Measurements from ENCODE around the gene OSBPL10. TPM values are rescaled to one million over a fixed set of nuclear protein-coding genes. Genes with fewer than 3 reads are reported as not detected.
A peak's percentile ranks its signal among the peaks of the same experiment; 100 is the strongest.
"Not testable (repeated sequence)": the region's sequence is repeated elsewhere in the genome, so short reads cannot be mapped to it uniquely, and the experiment has no call there.

The OSBPL10 gene
- polyA plus RNA-seq, 1 donor, result 10.9 TPM

GRCh38 chr3:31885235-31885634 is 95.8 kb downstream of the OSBPL10 start:
- DNase-seq, result no peak

DNA sequence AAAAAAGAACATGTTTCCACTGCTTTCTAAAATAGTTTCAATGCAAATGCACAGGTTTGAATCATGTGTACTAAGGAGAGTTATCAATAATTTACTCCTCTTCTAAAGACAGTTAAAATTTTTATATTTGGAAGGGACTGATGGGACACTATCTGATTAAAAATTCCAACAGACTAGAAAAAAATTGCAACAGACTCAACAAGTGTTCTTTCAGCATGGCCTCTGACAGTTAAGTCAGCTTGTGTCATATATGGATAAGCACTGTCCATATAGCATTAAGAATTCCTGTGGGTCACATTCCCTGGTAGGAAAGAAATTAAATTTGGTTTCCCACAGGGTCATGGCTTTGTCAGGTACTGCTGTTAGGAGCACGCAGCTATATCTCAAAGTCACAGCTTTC is 96.8 kb downstream of the OSBPL10 start:
- no peak for DNase-seq

- DNase-seq, result no peak
Observed at GRCh38 chr3:31882895-31883294, 98.2 kb downstream of the OSBPL10 start.

DNA sequence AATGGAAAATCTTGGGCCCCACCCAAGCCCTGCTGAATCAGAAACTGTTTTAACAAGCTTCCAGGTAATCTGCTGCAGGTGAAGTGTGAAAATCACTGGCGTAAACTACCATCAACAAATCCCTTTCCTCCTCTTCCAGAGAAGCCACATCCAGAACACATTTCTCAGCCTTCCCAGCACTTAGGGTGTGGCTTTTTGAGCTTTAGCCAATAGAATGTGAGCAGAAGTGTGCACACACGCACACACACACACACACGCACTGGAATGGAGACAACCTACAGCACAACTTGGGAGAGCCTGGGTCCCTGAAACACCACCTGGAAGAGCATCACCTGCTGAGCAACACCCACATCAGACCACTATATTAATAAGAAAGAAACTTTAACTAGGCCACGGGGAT is 98.6 kb downstream of the OSBPL10 start:
- DNase-seq, result no peak

- no peak for DNase-seq
Observed at GRCh38 chr3:31880482-31881078, 100.5 kb downstream of the OSBPL10 start.

DNA sequence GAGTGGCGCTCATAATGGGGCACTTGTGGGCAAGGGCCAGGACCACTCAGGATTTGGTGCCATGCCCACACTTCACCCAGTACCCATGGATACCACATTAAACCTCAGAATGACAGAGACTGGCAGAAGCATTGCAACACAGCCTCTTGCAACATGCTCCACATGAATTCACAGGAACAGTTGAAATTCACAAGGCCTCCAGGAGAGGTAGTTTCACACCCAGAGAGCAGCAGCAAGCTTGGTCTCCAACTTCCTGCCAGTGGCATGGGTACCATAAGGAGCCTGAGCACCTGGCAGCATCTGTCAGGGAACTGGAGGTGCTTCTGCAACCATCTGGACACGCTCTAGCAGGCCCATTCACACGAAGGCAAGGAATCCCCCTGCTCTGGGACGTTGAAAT is 101.0 kb downstream of the OSBPL10 start:
- no peak for DNase-seq

DNA sequence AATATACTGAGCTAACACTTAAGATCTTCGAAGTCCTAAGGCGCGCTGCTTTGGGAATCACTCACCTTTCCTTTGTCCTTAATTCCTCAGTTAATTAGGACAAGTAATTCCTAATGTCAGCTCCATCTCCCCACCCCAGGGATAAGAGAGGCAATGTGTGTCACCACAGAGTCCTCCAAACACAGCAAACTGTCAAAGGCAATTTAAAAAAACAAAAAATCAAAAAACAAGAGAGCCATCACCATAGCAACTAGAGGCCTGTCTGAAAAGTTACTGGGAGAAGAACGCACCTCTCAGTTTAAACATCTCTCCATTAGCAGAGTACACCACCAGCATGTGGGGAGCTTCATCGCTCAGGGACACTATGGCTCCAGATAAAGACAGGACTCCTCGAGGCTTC is 101.7 kb downstream of the OSBPL10 start:
- DNase-seq, result no peak

DNA sequence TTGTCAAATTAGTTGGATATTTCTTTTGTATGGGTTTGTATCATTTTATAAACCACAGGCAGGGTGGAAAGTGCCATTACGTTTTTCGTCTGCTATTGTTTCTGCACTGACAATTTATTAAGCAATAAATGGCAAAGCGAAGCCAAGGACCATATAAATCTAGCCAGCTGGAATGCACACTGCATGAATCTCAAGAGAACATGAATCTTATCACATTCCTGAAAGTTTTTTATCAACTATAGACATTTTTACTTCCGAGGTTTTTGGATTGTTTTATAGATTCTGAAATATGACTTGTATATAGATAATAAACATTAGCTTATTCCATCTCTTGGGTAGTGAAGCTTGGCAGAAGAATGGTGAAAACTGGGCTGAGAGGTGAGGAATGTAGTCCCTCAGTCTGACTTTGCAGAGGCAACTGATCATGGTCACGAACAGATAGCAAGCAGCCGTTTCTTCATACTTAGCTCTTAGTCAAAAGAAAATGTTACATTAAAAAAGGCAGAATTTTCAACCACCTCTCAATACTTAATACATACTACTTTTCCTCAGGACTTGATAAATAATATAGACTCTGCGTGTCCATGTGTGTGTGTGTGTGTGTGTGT is 102.7 kb downstream of the OSBPL10 start:
- DNase-seq, result no peak

DNA sequence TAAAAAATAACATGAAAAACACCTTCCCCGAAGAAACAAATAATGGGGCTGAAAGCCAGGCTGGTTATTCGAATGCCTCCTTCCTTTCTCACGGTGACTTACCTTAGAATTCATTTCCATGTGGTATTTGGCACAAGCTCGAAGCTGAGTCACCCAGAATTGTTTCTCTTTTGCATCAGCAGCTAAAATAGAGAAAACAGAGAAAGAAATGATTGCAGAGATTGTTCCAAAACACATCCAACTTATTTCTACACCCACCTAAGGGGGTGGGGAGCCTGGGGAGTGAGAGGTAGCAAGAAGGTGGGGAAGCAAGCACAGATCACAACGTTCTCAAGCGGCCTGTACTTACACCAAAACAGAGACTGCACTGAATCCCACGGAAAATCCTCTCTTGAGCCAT is 104.7 kb downstream of the OSBPL10 start:
- no peak for DNase-seq

GRCh38 chr3:31875437-31875836 is 105.6 kb downstream of the OSBPL10 start:
- no peak for DNase-seq

DNA sequence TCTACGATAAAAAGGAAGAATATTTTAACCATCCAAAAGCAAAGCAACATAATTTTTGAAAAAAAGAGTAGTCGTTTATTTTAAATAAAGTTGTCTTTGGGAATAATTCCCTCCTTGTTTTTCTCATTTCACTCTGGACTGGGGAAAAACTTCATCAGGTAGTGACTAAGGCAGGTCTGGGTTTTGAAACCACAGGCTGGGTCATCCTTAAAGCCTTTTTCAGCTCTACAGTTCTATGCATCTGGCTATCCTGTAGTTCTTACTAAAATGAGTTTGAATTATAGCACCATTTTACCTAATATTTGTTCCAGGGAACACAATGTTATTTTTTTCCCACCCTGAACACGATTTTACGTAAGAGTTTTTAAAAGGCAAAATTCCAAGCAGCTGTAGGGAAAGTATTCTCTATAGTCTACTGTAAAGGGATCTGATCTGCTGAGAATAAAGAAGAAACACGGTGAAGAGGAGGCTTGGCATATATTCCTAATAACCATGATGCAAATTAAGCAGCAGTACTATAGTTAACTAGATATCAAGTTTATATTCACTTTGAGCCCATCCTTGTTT is 107.7 kb downstream of the OSBPL10 start:
- peak; percentile 42 for DNase-seq

- no peak for DNase-seq
Observed at GRCh38 chr3:31871939-31872507, 109.0 kb downstream of the OSBPL10 start.

DNA sequence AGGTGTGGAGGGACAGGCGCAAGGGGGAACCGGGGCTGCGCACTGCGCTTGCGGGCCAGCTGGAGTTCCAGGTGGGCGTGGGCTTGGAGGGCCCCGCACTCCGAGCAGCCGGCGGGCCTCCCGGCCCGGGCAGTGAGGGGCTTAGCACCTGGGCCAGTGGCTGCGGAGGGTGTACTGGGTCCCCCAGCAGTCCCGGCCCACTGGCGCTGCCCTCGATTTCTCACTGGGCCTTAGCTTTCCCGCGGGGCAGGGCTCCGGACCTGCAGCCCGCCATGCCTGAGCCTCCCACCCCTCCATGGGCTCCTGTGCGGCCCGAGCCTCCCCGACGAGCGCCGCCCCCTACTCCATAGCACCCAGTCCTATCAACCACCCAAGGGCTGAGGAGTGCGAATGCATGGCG is 111.0 kb downstream of the OSBPL10 start:
- not testable (repeated sequence) for DNase-seq

DNA sequence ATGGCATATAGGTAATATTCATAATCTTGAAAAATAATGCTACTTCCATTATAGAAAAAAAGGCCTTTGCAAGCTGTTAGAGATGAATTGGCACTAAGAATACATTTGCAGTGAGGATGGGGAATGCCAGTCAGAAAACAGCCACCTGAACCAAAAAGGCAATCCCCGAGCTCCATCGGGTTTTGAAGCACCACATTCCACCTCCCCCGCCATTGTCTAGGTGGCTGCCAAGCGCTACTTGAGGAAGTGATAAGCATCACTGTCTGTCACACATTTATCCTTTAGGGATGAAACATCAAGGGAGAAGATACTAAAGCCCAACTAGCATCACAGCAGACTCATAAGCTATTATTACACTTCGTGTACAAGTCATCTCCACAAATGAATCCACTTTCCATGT is 112.8 kb downstream of the OSBPL10 start:
- DNase-seq, result no peak

DNA sequence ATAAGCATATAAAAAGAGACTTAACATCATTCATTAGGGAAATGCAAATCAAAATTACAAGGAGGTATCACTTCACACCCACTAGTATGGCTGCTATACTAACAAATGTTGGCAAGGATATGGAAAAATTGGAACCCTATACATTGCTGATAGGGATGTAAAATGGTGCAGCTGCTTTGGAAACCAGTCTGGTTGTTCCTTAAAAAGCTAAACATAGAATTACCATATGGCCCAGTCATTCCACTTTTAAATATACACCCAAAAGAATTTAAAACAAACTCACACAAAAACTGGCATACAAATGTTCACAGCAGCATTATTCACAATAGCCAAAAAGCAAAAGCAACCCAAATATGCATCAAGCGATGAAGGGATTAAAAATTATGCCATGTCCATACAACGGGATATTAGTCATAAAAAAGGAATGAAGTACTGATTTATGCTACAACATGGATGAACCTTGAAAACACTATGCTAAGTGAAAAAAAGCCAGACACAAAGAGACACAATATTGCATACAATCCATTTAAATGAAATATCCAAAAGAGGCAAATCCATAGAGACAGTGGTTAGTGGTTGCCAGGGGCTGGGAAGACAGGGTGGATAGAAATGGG is 118.3 kb downstream of the OSBPL10 start:
- no peak for DNase-seq

DNA sequence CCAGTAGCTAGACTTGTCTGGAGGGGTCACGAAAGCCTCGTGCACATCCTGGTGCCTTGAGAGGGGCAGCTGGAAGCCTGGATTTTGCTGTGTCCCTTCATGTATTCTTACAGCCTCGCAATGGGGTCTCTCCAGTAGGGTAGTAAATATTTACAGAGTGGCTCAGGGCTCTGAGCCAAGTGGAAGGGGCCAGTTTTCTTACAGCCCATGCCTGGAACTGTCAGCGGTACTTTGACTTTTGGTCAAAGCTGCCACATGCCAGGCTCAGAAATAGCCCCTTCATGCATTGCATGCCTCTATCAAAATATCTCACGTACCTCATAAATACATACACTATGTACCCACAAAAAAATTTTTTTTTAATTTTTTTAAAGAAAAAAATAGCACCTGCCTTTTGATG is 119.2 kb downstream of the OSBPL10 start:
- no peak for DNase-seq

- DNase-seq, result not testable (repeated sequence)
Observed at GRCh38 chr3:31860642-31861041, 120.4 kb downstream of the OSBPL10 start.

- no peak for DNase-seq
Observed at GRCh38 chr3:31859245-31859644, 121.8 kb downstream of the OSBPL10 start.

DNA sequence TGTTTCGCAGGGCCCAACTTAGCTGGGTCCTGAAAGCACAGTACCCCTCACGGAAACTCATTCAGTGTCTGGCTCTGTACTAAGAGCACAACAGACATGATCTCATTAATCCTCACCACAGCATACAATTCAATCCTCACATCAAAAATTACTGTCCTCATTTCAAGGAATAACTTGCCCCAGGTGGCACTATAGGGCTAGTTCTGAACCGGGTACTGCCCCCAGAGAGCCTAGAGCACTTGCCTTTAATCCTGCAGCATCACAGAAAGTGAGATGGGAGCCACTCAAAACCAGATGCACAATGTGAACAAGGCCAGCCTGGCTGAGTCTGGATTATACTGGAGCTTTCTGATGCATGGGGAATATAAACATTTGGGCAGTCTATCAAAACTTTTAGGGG is 122.6 kb downstream of the OSBPL10 start:
- DNase-seq, result no peak

GRCh38 chr3:31853580-31853979 is 127.5 kb downstream of the OSBPL10 start:
- DNase-seq, result no peak

GRCh38 chr3:31851278-31851677 is 129.8 kb downstream of the OSBPL10 start:
- DNase-seq, result no peak

GRCh38 chr3:31848911-31849310 is 132.2 kb downstream of the OSBPL10 start:
- no peak for DNase-seq

GRCh38 chr3:31848163-31848818 is 132.8 kb downstream of the OSBPL10 start:
- no peak for DNase-seq
